ENCODE results near the gene NFIB. TPM values are rescaled to one million over a fixed set of nuclear protein-coding genes. Genes with fewer than 3 reads are reported as not detected.

The NFIB gene
- polyA plus RNA-seq, 2 of the 4 experiments (the other 2 are of a cell fraction): 10.7 to 21.7 TPM

GRCh38 chr9:14245901-14246525 lies 67.9 kb downstream of the NFIB start:
- WGBS (ENCODE audit: missing lambda C conversion rate): 86% methylated on average over 3 of the region's 3 CpGs
- peak in 1 of 2 experiments; percentile 34; a peak in 2 of 6 replicates for ATAC-seq

GRCh38 chr9:14243514-14244042 lies 70.4 kb downstream of the NFIB start:
- H3K4me3 ChIP-seq: no peak overlapping the region
- POLR2A ChIA-PET: no interaction called here
- no peak overlapping the region for H3K27ac ChIP-seq
- no peak for ATAC-seq
- no peak for DNase-seq (ENCODE audit: low read depth in 1 of 2, low spot score in 1 of 2)
- 90% methylated on average over 5 of the region's 5 CpGs for whole genome bisulfite sequencing (ENCODE audit: missing lambda C conversion rate)
- peaks cover 52% of the 10 kb centered on the region for H3K4me1 ChIP-seq
- TF ChIP-seq RNF2 (IDR thresholded peaks at IDR 0.05; ENCODE audit: borderline replicate concordance, low read depth): no peak
- no peak for TF ChIP-seq FOXS1 (CRISPR knock-in tag; IDR thresholded peaks at IDR 0.05)
- no peak overlapping the region for H3K4me2 ChIP-seq
- CTCF ChIA-PET: interaction anchor here (0.7 kb wide), 1 partner anchor 96 kb away, joined by 3 read pairs; no protein-coding TSS in a partner anchor
- no peak for FAIRE-seq
- H3K9me3 ChIP-seq: no peaks in the 10 kb centered on the region

More at GRCh38 chr9:14245901-14246525, 67.9 kb downstream of the NFIB start:
- Histone ChIP-seq H3K4me1 (peaks cover 58% of the 10 kb centered on the region), H3K4me2 (no peak overlapping the region), H3K9me3 (no peaks in the 10 kb centered on the region), H3K27ac (peak overlapping the region in 1 of 2 experiments; percentile 39; a peak in 1 of 6 replicates), H3K4me3 (no peak overlapping the region)
- FAIRE-seq: no peak
- no peak for DNase-seq (ENCODE audit: low read depth in 1 of 2, low spot score in 1 of 2)
- POLR2A ChIA-PET: no interaction called here
- CTCF ChIA-PET: interaction anchor here (1.4 kb wide), 1 partner anchor 15 kb away, joined by 3 read pairs; no protein-coding TSS in a partner anchor
- TF ChIP-seq RARB (CRISPR knock-in tag; IDR thresholded peaks at IDR 0.05): no peak
- TF ChIP-seq ELK1 (IDR thresholded peaks at IDR 0.05; ENCODE audit: low read depth, low read length): no peak
- no peak for TF ChIP-seq HES2 (IDR thresholded peaks at IDR 0.05)
- no peak for TF ChIP-seq RFX5 (IDR thresholded peaks at IDR 0.05)
- TF ChIP-seq MYC (IDR thresholded peaks at IDR 0.05; ENCODE audit: borderline replicate concordance, low read length): no peak
- TF ChIP-seq, protein P1, sequence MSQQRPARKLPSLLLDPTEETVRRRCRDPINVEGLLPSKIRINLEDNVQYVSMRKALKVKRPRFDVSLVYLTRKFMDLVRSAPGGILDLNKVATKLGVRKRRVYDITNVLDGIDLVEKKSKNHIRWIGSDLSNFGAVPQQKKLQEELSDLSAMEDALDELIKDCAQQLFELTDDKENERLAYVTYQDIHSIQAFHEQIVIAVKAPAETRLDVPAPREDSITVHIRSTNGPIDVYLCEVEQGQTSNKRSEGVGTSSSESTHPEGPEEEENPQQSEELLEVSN (IDR thresholded peaks at IDR 0.05; ENCODE audit: borderline replicate concordance, low read depth): no peak
- TF ChIP-seq, protein P2, sequence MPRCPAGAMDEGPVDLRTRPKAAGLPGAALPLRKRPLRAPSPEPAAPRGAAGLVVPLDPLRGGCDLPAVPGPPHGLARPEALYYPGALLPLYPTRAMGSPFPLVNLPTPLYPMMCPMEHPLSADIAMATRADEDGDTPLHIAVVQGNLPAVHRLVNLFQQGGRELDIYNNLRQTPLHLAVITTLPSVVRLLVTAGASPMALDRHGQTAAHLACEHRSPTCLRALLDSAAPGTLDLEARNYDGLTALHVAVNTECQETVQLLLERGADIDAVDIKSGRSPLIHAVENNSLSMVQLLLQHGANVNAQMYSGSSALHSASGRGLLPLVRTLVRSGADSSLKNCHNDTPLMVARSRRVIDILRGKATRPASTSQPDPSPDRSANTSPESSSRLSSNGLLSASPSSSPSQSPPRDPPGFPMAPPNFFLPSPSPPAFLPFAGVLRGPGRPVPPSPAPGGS (IDR thresholded peaks at IDR 0.05): no peak
- TF ChIP-seq CBX2 (IDR thresholded peaks at IDR 0.05; ENCODE audit: borderline replicate concordance, low read depth): no peak
- no peak for TF ChIP-seq HEYL (CRISPR knock-in tag; IDR thresholded peaks at IDR 0.05)
- no peak for TF ChIP-seq BHLHE40 (IDR thresholded peaks at IDR 0.05; ENCODE audit: low read depth, low read length)

- FAIRE-seq: no peak
- H3K27ac ChIP-seq: 0 out of 6 replicates have a peak overlapping the region, but pooled peaks of 1 of the 2 experiments have one; percentile 1
- ChIA-PET CTCF (no interaction called here), POLR2A (no interaction called here)
- peaks cover 62% of the 10 kb centered on the region for H3K4me1 ChIP-seq
- no peak for DNase-seq (ENCODE audit: low read depth in 1 of 2, low spot score in 1 of 2)
- ATAC-seq: no peak
- TF ChIP-seq MAFK (IDR thresholded peaks at IDR 0.05; ENCODE audit: partially characterized antibody) (no peak), RARB (CRISPR knock-in tag; IDR thresholded peaks at IDR 0.05) (no peak), MAX (IDR thresholded peaks at IDR 0.05) (no peak), ZC3H11A (IDR thresholded peaks at IDR 0.05) (no peak), BHLHE40 (IDR thresholded peaks at IDR 0.05; ENCODE audit: low read depth, low read length) (no peak), PHF8 (IDR thresholded peaks at IDR 0.05; ENCODE audit: borderline replicate concordance, low read depth) (no peak), ELK1 (IDR thresholded peaks at IDR 0.05; ENCODE audit: low read depth, low read length) (no peak), KDM5A (IDR thresholded peaks at IDR 0.05) (no peak), HOXB13 (CRISPR knock-in tag; IDR thresholded peaks at IDR 0.05; ENCODE audit: low read depth) (no peak), HMGXB4 (CRISPR knock-in tag; IDR thresholded peaks at IDR 0.05; ENCODE audit: borderline replicate concordance) (no peak), CBX8 (IDR thresholded peaks at IDR 0.05) (no peak)
- TF ChIP-seq, protein P1 (IDR thresholded peaks at IDR 0.05; ENCODE audit: borderline replicate concordance, low read depth): no peak
- TF ChIP-seq, protein P3, sequence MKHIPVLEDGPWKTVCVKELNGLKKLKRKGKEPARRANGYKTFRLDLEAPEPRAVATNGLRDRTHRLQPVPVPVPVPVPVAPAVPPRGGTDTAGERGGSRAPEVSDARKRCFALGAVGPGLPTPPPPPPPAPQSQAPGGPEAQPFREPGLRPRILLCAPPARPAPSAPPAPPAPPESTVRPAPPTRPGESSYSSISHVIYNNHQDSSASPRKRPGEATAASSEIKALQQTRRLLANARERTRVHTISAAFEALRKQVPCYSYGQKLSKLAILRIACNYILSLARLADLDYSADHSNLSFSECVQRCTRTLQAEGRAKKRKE (CRISPR knock-in tag; IDR thresholded peaks at IDR 0.05; ENCODE audit: low read depth): no peak
- H3K4me2 ChIP-seq: no peak overlapping the region
- H3K9me3 ChIP-seq: no peaks in the 10 kb centered on the region
- H3K4me3 ChIP-seq: no peak overlapping the region
Measured at GRCh38 chr9:14242150-14242805, 71.7 kb downstream of the NFIB start.

All from A549 (cell line).